Kidney tubule cell (primary cell): ENCODE data around the gene VSNL1.
"Not testable (repeated sequence)": the region's sequence is repeated elsewhere in the genome, so short reads cannot be mapped to it uniquely, and the experiment has no call there.

ENCODE experiments used
- DNase-seq: peaks from one replicate; pipeline ENCODE4 v3.0.0-alpha.2; 2018; ENCODE audit warnings: low spot score

Gene VSNL1

DNA sequence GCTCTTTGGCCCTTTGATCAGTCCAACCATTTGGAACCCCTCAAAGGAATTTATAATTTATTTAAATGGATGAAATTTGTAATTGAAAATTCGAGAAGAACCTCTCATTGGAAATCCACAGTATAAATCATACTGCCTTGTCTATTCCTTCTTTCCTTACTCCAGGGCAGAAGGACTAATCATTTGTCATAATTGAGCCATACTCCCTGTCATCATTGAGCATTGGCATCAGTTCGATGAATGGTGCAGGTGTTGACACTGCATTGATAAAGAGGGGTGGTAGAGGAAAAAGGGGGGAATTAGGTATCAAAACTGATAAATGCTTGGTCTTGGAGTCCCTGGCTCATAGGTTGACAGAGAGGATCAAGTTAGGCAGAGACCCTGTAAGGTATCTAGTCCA lies 2.0 kb downstream of the VSNL1 start:
- DNase-seq: no peak

DNA sequence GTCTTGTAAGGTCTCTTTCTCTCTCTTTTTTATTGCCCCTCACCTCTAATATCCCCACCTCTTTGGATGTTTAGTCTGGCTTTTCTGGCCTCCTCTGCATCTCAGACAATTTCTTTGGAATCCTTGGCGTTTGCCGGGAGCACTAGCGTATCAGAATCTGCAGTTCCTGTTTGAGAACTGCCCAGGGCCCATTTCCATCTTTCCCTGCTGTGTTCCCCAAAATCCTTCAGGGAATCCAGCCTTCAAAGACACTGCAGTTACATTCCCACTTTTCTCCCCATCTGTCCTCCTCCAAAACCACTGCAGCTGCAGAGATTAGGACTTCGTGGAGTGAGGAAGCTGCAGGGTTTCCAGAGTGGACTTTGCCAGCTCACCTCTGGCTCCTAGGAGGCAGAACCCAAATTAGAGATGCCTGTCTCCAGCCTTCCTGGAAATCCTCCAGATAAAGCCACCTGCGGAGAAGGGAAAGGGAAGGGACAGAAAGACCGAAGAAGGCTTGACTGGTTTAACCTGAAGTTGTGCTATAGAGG lies 2.7 kb downstream of the VSNL1 start:
- no peak for DNase-seq

DNA sequence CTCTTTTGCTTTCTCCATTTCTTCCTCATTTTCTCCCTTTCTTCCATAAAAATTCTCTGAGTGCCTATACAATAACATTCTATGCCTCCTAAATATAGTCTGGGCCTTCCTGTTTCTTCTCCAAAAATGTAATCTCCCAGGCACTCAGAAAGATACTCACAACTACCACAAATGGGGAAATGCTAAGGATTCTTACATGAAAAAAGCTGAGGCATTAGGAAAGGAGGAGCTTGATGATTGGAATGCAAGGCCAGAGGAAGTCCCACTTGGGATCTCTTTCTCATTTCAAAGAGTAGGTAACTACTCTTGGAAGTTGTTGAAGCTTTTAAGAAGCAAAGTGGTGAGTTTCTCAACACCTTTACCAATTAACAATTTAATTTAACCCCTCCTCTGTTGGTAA lies 3.4 kb downstream of the VSNL1 start:
- no peak for DNase-seq

DNA sequence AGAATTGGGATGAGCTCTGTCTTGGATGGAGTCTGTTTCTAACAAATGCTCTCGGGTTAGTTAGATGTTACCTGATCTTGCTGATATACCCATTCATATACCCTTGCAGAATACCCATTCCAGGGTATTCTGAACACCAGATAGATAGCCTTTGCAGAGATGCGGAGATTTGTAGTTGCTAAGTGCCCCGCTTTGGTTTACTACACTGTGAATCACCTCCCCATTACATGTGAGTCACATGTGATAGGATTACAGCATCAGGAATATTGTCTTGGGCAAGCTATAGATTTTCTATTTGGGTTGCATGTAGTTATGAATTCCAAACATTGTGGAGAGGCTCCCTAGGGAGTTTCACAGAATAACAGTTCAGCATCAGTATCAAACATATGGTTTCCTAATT lies 3.8 kb downstream of the VSNL1 start:
- peak; percentile 20 for DNase-seq

DNA sequence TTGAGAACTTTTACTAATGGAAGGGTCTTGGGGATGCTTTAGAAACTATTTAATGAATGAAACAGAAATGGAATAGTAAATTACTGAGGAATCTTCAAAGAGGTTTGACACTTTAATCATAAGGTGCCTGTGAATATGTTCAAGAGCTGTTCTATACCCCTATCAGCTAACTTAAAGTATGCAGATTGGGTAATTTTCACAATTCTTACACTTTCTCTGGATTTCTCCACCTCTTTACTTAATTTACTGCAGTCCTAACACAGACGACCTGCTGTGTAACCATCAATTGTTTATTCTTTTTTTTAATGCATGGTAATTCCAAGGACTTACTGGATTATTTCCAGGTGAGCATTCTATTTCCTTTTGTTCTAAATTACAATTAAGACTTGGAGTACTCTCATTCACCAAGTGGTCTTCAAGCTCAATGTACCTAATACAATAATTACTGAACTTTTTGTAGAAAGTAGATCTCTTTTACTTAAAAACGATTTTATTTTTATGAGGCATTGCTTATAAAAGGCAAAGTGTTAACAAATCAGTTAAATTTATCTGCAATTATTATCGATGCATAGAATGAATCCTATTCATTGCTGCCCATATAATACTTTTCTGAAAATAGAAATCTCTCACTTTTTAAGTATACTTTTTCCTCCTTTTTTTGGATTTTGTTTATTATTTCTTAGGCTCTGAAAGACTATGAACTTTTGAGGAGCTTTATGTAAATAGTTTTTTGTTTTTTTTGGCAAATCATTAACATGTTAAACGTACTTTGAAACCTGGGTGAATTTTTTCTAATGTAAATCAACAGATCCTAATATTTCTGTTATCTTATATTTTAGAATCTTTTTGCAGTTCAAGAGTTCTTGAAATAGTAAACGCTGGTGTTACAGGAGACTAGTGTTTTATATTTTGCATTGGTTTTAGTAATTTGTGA lies 5.5 kb downstream of the VSNL1 start:
- no peak for DNase-seq

DNA sequence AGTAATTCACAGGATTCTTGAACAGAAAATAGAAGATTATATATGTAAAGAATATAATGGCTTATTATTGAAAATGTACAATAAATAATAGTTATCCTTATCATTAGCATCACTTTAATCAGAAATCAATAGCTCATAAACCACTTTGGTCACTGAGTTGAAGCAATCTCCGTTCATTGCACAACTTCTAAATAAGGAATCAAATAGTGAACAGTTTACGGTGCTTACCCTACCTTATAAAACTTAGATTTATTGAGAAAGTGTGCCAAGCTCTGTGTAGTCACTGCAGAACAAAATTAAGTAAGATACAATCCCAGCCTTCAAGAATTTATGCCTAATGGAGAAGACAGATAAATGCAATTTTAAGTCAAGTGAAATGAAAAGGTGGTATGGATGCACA lies 6.7 kb downstream of the VSNL1 start:
- no peak for DNase-seq

DNA sequence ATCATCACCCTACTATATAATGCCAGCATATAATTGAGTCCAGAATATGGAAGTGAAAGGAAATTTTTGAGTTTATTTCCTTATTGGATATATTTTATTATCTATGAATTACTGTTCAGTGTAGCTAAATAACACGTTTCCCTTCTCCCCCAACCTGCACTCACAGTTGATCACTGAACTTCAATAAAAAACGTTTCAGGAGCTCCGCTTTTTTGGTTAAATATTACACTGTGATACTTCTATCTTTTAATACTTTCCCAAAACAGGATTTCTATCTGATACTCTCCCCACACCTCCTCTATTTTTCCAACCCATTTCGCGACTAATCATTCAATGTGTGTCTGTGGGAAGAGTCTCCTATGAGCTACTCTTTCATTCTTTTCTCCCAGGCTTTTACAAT lies 7.2 kb downstream of the VSNL1 start:
- no peak for DNase-seq

DNA sequence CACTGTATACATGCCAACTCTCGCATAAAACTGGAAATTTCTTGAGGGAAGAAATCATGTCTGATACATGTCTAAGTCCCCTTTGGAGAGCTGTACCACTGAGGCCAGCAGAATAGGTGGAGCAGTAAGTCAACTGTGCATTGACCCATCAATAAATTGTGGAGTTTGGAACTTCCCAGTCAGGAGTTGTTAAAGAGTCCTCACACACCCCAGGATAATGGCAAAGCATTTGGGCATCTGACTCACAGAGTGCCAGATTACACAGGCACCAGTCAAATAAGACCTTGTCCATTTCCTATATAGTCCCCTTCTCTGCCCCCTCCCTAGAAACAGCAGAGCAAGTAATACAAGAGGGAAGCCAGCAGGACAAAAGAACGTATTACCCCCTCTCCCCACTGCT lies 10.4 kb downstream of the VSNL1 start:
- no peak for DNase-seq

DNA sequence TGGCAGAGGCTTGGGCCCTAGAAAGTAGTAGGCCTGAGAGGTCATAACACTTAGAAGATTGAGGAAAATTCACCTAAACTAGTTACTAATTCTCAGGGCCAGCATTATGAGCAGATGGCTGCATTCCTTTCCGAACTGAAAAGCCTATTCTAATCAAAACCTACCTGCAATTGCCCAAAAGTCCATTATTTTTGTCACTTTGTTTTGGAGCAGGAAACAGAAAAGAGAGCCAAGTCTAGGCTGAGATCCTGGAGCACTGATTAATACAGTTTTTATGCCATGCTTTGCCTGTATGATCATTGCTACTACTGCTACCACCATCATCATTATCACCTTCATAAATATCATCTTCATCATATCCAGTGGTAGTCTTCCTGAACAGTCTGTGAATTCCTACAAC lies 14.7 kb downstream of the VSNL1 start:
- DNase-seq: no peak

DNA sequence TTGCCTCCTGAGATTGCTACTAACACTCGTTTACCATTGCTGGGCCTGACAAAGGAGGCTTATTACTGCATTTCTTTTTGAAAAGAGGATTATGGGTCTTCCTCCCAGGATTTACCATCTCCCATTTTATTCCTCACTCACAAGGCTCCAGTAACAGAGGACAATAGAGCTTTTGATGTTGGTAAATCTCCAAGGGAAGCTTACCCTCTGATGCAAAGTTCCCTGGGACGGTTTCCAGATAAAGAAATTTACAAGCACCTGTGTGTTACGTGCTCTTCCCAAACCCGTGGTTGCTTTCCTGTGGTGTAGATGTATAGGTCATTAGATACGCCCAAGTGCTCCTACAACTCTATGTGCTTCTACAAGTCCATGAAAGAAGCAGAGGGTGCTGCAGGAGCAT lies 17.1 kb downstream of the VSNL1 start:
- no peak for DNase-seq

DNA sequence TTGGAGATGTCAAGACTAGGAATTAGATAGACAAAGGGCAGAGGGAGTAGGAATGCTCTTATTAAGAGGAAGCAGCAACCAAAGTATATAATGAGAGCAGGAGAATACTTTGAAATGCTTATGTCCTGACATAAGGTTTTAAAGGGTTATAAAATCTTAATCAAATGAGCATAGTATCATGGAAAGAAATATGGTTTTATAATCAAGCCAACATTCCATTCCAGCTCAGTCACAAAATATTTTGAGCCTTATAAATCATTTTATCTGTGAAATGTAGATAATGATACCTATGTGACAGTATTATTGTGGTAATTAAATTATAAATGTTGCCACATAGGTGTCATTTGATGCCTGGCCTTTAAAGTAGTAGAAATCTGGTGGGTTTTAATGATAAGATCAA lies 17.6 kb downstream of the VSNL1 start:
- DNase-seq: no peak

DNA sequence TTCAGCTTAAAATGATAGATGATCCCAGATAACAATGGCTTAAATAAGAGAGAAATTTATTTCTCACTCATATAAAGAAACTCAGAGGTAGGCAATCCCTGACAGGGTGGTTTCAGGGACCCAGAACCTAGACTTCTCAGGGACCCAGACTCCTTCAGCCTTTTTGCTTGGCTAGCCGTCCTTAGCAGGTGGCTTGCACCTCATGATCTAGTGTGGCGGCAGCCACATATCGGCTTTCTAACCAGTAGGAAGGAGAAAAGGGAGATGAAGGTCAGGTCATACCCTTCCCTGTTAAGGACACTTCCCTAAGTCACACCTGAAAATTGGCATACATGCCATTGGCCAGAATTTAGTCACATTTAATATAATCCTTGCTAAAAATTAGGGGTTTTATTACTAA lies 18.4 kb downstream of the VSNL1 start:
- DNase-seq: no peak

DNA sequence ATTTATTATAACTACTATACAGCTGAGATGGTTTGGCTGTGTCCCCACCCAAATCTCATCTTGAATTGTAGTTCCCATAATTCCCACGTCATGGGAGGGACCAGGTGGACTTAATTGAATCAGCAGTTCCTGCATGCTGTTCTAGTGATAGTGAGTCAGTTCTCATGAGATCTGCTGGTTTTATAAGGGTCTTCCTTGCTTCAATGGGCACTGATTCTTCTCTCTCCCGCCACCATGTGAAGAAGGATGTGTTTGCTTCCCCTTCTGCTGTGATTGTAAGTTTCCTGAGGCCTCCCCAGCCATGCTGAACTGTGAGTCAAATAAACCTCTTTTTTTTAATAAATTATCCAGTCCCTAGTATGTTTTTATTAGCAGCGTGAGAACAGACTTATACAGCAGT lies 25.2 kb downstream of the VSNL1 start:
- not testable (repeated sequence) for DNase-seq

DNA sequence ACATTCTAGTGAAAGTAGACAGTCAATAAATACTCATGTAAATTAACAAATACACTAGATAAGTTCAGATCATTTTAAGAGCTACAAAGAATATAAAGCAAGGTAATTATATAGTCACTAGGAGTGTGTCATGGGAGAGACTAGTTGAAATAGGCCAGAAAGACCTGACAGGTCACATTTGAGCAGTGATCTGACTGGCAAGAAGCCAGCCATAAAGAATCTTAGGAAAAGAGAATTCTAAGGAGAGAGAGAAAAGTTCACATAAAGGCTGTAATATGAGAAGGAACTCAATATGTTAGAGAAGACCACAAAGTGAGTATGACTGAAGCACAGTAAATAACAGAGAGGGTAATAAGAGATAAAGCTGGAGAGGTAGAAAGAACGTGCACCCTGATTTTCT lies 31.2 kb downstream of the VSNL1 start:
- no peak for DNase-seq

DNA sequence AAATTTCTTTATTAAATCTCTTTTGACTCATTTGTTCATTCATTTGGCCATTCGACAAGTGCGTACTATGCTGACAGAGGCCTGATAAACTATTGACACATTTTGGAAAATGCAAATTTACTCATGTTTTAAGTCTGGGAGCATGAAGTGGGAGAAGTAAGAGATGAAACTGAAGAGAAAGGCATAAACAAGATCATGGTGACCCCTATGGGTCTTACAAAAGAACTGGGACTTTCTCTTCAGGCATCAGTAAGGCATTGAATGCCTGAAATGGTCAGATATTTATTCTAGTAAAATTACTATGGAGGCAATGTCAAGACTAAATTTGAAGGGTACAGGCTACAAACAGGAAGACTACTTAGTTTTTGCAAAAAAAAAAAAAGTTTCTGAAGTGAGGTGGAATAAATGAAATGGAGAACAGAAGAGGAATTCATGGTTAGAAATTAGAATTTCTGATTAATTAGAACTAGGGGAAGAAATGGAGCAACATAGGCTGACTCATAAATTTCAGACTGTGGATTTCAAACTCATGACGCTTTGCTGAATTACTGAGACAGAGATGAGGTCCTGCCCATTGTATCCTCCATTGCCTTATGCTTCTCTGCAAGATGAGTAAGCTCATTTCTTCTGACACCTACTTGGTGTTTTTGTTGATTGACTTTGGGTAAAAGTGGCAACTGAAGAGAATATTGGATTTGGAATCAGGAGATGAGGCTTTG lies 32.7 kb downstream of the VSNL1 start:
- DNase-seq: peak; percentile 26

DNA sequence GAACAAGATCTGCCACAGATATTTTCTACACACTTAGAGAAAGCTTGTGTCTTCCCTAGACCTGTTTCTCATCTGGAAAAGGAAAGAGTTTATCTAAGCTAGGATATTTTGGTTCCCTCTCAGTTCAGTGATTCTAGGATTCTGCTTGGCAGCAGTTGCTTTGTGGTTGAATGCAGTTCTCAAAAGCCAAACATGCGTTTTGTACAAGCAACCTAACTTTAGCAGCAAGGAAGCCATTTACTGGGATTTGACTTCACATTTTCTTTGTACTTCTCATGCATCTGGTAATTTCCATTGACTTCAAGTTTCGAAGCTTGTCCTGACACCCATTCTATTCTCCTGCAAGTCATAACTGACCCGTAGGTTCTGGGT lies 33.3 kb downstream of the VSNL1 start:
- DNase-seq: no peak

DNA sequence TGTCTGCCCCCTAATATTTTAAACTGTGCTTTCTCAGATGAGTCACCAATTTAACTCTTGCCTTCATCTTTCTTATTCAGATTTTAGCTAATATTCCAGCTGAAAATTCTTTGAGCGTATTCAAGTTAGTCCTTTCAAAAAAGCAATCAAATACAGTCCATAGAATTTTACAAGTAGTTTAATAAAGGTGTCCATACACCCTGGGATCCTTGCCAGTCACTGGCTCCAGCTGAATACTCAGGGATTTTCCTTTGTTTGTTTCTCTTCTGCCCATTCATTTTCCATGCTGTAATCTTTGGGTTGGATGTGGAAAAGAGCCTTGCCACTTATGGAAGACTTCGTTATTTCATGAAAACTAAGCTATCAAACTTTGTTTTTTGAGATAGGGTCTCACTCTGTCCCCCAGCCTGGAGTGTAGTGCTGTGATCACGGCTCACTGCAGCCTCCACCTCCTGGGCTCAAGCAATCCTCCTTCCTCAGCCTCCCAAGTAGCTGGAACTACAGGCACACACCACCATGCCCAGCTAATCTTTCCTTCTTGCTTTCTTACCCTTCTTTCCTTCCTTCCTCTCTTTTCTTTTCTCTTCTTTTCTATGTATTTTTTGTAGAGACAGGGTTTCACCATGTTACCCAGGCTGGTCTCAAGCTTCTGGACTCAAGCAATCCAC lies 34.0 kb downstream of the VSNL1 start:
- no peak for DNase-seq

DNA sequence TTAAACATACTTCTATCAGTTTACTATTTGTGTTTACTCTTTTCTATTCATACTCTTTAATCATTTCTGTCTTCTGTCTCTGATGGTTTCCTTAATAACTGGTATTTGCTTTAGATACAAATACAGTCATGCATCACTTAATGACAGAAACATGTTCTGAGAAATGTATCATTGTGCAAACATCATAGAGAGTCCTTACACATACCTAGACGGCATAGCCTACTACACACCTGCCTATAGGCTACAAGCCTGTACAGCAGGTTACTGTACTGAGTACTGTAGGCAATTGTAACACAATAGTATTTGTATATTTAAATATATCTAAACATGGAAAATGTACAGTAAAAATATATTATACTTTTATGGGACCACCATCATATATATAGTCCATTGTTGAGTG lies 36.3 kb downstream of the VSNL1 start:
- no peak for DNase-seq

DNA sequence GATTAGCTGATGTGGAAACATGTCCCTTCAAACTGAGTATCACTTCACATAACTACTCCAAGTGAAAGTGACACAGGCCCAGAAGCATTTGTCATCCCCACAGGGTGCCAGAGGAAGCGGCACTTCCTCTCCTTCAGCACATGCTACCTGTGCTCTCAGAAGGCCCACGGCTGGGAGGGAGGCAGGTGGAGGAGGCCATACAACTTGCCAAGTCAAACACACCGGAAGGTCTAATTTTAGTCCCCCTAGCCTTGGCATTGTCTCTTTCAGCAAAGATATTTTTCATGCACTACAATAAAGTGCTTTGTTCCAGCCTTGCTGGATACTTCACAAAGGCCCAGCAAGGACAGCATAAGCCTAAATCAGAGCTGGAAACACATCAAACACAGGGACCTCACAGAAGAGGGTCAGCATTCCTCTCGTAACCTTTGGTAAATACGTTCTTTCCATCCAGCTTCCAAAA lies 38.0 kb downstream of the VSNL1 start:
- peak; percentile 3 for DNase-seq

DNA sequence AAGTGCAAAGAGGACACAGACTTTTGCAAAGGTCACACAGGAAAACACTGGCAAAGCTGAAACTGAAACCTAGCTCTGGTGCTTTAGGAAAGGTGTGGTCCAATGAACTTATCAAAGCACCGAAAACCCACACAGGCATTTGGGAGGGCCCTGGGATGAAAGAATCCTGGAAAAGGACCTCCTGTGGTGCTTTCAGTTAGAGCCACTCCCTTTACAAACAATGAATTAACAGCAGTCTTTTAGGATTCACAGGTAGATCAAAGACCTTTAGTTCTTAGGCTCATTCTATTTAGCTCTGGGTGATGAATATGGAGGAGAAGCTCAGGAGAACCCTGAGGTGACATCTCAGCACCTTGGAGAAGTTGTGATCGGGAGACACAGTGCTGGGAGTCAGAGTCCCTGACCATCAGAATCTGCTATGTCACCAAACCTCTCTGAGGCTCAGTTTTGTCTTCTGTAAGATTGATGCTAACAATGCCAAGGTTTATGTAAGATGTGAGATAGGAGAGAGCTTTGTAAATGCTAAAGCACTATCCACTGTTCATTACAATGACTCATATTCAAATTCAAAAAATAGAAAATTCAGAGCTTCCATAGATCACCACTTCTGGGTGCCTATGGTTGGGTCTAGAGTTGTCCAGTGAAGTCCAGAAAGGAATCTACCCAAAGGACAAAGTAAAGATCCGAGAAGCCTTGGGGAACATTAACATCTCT lies 39.3 kb downstream of the VSNL1 start:
- no peak for DNase-seq

DNA sequence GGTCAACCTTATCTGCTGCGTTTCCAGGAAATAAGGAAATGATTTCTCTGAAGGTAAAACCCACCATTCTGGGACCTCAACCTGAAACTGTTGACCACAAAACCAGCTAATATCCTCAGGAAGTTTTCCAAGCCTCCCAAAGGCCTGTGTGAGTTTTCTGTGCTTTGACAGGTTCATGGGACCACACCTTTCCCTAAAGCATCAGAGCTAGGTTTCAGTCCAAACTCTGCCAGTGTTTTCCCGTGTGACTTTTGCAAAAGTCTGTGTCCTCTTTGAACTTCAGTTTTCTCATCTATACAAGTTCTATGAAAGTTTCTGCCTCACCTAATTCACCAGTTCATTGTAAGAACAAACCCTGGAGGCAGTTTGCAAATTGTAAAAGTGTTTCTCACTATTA lies 39.8 kb downstream of the VSNL1 start:
- no peak for DNase-seq

DNA sequence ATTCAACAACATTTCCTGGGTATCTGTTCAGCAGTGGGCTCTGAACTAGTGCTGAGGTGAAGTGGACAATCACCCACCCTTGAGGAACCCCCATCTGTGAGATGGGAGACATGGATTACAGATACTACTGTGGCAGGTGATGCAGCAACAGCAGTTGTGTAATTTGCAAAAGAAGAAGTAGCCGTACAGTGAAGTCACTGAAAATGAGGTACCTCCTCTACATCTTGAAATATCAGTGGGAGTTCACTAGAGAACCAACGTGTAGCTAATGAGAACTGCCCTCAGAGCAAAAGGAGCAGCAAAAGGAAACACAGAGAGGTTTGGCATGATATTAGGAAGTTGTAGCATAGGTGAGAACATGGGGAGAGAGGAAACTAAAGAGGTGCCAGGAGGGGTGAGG lies 41.3 kb downstream of the VSNL1 start:
- DNase-seq: no peak
